Stimulated activated CD4-positive, alpha-beta T cell treated with anti-CD3 and anti-CD28 coated beads, Interleukin-2, amount 100 ng/mL, for 48 hours (primary cell): ENCODE measurements around the gene MSH3.
"Not testable (repeated sequence)": the region's sequence is repeated elsewhere in the genome, so short reads cannot be mapped to it uniquely, and the experiment has no call there.

Experiments
- DNase-seq, 2 donors: peaks; one replicate each; pipeline ENCODE4 v3.0.0-alpha.2; 2020

Gene MSH3

DNA sequence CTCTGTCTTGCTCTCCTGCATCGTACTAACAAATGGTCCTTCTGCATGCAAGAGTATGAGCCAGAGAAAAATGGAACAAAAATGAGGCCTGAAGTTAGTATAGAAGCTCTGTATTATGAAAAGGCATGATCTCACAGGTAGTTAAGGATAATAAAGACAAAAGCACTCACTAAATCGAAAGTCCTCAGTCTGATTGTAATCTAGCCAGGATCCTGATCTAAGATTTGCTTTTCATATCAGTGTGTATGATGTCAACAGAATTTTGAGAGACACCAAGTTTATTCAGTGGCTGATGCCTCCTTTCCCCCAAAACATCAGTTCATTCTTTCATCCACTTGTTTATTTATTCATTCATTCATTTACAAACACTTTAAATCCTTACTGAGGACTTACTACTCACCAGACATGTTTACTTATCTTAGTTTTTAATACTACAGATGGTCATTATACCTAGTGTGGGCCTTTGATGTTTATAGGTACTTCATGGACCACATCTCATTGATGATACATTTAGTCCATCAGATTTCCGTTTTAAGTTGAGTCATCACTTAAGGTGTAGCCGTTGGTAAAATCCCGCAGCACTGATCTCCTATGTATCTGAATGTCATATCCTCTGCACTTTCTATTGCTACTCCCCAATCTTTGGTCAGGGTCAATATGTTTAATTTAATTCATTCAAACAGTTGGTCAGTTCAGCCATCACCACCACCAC is 105.6 kb downstream of the MSH3 start:
- DNase-seq: no peak

DNA sequence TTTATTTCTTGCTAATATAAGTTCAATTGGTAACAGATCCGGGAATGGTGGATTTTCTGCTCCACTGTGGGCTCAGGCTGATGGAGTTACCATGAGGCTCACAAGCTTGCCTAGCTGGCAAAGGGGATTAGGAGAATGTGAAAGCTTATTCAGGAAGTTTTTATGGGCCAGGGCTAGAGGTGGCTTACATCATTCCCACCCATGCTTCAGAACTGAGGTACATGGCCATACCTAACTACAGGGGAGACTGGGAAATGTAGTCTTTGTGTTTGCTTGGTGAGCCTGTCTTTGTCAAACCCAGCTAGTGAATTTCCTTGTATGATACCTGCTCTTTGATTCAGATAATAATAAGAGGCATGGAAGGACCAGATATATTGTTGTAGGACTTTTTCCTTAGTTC is 106.2 kb downstream of the MSH3 start:
- no peak for DNase-seq

DNA sequence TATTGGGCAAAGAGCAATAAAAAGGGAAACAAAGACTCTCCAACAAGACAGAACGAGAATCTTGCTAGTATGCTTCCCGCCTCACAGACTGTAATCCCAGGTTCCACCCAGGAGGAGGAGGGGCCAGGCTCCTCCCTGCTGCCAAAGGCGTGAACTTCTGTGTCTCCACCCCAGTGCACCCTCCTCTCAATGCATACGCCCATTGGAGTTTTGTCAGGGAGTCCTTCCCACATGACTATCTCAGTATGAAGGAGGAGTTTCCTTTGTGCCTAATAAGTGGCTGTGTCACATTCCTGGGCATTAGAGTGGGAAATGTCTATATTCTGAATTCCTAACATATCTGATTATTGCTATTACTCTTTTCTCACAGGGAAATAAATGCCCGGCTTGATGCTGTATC is 106.7 kb downstream of the MSH3 start:
- no peak for DNase-seq

DNA sequence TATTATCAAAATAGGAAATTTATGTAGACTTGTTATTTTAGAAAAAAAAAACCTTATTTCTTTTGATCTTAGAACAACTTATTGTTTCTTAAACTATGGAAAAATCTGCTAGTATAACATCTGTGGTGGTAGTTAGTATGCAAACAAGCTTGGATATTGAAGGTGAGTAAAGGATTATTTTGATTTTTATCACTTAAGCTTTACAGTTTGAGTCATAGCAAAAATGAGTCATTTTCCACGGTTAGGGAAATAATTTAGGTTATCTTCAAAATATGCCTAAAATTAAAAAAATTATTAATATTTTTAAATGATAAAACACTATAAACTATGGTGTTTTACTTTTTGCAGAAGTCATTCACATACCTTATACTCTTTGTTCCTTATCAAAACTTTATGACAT is 107.5 kb downstream of the MSH3 start:
- no peak for DNase-seq

DNA sequence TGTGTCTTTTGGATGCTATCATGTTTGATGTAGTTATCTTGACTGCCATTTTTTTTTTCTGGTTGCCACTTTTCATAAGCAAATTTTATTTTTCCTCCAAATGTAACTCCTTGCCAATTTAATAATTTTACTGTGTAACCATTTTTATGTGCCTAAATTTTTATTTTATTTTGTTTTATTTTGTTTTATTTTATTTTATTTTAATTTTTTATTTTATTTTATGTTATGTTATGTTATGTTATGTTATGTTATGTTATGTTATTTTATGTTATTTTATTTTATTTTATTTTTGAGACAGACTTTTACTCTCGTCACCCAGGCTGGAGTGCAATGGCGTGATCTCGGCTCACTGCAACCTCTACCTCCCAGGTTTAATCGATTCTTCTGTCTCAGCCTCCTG is 108.1 kb downstream of the MSH3 start:
- no peak for DNase-seq

DNA sequence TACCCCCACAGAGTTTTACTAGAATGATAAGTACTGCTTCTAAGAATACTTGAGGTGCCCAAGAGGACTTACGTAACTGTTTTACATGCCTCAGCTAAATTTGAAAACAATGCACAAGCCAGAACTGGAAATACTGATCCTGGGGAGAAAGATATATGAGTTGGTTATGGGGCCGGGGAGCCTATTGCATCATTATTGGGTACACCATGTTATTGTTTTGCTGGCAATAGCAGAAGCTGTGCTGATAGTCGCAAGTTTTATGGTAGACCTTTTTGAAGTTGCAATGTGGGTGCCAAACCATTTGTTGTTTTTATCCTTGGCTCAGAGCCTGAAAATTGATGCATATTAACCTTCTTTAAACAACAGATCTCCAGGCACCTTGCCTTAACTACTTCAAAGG is 108.8 kb downstream of the MSH3 start:
- DNase-seq: no peak

DNA sequence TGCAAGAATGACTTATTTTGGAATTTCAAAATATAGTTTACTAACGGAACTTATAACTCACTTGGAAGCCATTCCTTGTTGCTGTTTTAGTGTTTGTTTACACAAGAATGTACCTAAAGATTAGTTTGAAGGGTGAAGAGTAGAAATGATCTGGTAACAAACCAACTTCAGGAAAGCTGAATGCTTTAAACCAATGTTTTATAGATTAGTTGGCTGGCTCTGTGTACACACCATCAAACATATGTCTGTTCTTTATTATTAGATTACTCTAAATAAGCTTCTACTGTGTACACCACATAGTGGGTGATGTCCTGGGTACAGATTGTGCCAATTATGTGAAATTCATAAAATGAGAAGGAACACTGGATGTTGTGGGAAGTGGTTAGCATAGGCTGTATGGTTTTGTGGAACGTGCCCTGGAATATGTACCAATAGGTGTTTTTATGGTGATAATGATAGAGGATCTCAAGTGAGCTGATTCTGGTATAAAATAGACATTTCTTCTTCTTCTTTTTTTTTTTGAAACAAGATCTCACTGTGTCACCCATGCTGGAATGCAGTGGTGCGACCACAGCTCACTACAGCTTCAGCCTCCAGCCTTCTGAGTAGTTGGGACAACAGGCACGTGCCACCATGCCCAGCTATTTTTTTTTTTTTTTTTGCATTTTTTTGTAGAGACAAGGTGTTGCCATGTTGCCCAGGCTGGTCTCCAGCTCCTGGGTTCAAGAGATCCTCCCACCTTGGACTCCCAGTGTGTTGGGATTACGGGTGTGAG is 109.6 kb downstream of the MSH3 start:
- DNase-seq: no peak

DNA sequence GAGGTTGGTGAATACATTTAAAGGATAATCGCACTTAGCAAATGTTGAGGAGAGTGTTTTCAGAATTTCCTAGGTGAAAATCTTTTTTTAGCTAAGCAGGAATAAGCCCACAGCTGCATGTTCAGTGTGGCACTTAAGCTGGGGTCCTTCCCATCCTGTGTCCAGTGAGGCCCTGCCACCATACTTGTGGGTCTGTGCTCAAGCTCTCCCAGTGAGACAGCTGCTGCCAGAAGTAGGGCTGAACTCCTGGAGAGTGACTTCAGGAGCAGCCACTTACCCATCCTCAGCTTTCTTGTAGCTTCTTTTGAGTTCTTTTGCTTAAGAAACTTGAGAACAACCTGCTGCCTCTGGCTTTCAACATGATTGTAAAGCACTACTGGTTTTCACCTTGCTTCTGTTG is 110.3 kb downstream of the MSH3 start:
- DNase-seq: no peak

DNA sequence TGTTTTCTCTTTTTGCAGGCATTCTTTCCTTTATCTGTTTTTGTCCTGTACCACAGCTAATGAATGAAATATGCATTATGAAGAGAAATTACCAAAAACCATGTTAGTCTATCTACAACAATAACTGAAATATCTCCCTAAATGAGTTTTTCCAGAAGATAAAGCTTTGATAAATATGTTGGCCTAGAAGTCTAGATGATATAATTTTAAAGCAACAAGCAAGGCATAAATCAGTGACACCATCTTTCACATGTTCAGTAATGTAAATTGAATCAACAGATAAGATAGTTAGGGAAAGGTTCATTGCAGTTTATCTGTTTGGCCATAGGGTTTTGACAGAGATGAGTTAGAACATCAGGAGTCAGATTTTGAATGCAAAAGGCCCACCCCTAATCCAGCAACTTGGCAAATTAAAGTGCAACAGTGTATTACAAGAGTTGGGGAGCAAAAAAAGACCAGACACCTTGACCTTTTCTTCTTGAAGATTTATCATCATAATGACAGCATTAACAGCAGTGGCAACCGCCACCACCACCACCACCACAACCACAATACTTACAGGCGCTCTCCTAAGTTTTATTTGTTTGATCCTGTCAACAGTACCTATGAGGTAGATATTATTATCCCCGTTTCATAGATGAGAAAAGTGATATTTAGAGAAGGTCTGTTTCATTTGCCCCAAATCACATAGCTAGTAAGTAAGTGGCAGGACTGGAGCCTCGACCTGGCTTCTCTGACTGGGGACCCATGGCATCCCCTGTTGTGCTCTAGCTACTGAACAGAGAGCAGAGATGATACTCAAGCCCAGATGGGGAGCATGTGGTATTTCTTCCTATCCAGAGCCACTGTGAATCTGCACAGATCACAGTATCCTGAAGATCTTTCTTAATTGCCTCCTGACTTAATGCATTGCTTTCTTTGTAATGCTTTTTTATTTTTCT is 123.2 kb downstream of the MSH3 start:
- DNase-seq: no peak

DNA sequence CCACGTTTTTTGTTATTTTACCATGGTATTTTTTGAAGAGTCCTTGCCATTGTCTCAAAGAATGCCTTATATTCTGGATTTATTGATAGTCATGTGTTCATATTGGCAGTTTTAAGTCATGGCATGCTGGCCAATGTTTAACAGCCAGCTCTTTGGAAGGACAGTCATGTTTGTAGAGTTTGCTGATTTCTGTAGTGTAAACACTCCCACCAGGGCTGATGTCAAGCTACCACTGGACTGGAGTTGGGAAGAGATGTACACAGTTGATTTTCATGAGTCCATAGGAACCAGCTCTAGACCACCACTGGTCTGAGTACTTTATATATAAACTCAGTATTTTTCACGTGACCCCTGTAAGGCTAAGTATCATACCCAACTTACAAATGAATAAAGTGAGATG is 125.6 kb downstream of the MSH3 start:
- no peak for DNase-seq

DNA sequence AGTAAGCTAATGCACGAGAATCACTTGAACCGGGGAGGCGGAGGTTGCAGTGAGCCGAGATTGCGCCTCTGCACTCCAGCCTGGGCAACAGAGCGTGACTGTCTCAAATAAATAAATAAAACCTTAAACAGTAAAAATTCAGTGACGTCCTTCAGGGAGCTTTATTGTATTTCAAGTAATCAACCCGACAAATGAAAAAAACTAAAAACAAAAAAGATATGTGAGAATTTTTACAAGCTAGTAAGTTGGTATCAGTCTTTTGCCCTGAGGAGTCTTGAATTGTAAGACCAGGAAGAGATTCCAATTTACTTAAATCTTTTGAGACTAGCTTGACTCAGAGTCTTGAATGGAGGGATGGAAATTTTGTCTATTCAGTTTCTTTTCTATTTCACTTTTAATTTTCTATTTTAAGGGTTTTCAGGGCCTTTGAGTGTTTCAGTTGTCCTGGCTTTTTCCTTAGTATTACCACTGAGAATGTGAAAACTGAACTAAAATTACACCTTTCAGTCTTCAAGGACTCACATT is 126.4 kb downstream of the MSH3 start:
- DNase-seq: no peak

DNA sequence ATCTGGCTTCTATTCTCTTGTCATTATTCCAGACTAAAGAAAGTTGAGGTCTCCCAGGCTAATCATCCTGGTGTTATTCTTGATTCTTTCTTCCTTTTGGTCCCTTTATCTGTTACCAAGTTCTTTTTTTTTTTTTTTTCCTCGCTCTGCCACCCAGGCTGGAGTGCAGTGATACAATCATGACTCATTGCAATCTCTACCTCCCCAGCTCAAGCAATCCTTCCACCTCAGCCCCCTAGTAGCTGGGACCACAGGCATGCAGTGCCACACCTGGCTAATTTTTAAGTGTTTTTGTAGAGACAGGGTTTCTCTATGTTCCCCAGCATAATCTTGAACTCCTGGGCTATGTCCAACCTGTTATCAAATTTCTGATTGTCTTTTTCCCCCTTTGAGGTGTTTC is 126.9 kb downstream of the MSH3 start:
- DNase-seq: no peak

DNA sequence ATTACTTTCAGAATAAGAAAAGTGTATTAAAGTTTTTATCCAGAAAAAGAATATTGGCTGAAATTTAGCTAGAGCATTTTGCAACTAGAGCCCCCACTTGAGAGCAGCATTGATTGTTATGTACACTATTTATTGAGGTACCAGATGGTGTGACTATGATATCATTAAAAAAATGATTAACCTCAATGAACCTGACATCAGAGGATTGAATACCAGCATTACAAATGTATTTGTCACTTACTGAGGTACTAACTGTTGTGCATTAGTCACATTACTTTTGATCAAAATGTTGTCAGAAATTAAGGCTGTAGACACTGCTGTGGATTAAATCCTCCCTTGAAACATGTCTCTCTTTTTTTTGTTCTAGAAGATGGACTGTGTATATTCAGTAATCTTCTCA is 128.2 kb downstream of the MSH3 start:
- no peak for DNase-seq

DNA sequence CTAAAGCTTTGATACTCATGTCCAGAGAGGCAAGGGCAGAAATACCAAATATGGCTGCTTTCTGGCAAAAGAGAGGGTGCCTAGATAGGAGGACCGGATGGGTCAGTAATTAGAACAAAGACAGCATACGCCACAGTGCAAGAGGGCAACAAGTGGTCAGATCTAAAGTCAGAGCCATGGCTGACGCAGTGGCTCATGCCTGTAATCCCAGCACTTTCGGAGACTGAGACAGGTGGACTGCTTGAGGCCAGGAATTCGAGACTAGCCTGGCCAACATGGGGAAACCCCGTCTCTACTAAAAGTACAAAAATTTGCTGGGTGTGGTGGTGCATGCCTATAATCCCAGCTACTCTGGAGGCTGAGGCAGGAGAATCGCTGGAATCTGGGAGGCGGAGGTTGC is 129.3 kb downstream of the MSH3 start:
- DNase-seq: not testable (repeated sequence)

DNA sequence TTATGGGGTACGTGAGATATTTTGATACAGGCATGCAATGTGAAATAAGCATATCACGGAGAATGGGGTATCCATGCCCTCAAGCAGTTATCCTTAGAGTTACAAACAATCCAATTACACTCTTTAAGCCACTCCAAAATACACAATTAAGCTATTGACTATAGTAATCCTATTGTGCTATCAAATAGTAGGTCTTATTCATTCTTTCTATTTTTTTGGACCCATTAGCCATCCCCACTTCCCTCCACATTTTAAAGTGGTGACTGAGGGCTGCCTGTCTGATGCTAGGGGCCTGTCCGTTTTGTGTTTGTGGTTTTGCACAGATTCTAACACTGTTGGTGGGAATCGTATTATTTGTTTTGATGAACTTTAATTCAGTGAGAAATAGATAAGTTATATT is 130.0 kb downstream of the MSH3 start:
- no peak for DNase-seq

DNA sequence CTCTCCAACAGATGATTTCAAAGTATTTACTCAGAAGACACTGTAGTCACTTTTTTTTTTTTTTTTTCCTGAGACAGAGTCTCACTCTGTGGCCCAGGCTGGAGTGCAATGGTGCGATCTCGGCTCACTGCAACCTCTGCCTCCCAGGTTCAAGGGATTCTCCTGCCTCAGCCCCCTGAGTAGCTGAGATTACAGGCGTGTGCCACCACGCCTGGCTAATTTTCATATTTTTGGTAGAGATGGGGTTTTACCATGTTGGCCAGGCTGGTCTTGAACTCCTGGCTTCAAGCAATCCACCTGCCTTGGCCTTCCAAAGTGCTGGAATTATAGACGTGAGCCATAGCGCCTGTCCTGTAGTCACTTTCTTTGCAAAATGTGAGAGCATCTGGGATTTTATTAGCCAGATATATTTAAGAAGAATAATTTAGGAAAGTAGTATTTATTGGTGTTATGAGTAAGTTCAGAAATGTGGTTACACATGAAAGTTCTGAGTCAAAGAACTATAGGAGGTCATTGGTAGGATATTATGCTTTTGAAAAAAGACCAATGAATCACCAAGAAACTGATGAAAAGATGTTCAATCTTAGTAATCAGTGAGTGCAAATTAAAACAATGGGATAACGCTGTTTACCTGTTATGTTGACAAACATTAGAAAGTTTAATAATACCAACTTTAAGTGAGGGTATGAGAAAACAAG is 135.0 kb downstream of the MSH3 start:
- not testable (repeated sequence) for DNase-seq

DNA sequence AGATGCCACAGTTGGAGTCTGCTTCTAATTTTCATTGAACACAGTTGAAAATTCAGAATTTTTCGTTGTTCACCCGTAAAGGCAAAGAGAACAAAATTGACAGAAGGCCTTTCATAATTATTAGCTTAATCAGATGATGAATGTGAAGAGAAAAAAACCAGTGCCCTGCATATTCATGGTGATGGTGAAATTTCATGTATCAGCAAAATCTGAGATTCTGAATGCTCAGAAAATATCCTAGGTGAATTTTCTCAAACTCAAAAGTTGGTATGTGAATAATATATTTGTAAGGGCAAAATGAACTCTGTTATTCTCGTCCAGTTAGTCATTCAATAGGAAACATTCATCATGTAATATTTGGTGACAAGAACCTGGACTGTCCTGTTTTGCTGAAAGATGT is 136.2 kb downstream of the MSH3 start:
- DNase-seq: no peak

DNA sequence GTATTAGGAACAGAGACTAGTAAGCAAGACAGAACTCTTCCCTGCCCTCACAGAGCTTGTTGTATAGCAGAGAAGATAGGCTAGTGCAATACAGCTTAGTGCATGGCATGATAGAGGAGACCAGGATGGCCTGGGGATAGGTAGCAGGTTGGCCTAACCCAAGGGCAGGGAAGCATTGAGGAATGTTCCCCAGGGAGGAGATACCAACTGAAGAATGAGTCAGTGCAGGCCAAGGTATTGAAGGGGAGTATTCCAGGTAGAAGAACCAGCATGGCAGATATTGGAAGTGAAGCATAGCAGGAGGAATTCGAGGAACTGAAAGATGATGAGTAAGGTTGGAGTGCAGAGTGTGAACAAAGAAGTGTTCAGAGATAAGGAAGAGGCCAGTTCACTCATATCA is 138.9 kb downstream of the MSH3 start:
- DNase-seq: no peak

DNA sequence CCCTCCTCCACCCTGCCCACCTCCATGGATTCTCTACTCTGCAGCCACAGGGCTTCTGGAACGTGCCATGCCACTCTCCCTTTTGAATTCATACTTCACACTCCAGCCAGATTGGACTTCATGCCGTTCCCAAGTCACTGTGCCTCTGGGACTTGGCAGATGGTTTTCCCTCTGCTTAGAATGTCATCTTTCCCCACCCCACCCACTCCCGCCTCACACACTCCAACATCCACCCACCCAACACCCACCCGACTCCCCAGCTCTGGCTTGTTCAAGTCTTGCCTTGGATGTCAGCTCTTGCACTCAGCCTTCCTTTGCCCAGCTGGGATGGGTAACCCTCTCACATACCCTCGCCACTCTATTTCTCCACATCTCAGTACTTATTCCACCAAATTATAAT is 142.4 kb downstream of the MSH3 start:
- DNase-seq: no peak

DNA sequence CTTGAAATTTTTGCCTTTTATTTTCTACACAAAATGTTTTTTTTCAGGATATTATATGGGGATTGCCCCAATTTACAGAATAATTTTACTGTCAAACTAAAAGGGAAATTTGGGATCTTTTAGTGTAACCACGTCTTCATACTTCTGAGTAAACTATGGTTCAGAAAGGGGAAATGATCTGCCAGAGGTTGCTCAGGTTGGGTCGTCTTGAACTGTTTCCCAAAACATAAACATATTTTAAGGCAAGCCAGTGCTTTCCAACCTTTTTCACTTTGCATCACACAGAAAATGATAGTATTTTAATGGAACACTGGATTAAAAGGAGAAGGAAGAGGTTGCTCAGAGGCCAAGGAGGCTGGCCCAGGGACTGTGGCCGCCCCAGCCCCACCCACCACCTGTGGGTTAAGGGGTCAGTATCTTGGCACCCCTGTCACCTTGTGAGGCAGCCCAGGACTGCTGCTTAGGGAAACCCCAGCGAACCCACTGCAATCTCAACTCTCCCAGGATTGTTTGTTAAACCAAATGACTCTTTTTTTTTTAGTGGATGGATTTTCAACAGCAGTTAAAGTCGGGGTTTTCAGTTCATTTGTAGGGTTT is 143.1 kb downstream of the MSH3 start:
- DNase-seq: no peak

DNA sequence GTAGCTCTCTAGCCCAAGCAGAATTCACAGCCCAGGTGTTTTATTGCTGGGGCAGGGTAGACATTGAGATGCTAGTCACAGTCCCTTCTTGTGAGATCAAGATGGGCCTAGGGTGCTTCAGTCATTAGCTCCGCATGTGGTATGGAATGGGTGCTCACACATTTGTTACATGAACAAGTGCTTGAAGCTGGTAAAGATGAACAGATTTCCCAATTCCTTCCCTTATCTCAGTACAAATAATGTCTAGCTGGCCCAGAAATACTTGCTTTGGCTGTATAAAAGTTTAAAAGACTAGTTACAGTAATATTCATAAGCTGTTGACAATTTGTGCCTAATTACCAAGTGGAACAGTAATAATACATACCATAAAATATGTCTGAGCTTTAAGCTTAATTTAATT is 143.7 kb downstream of the MSH3 start:
- DNase-seq: no peak

DNA sequence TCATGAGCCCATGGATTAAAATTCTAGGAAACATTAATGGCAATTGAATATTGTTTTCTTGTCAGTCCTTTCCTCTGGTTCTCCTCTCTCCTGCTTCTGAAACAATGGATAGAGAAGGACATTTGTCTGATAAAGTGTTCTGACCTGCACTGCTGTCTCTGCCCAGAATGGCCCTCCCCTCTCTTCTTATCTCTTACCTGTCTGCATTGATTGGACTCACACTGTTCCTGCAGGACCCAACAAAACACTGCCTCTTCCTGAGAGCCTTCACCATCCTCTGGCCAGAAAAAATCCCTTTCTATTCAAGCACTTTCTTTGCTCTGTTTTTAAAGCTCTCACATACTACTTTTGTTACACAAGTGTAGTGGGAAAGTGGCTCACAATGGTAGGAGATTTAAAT is 144.2 kb downstream of the MSH3 start:
- DNase-seq: no peak
